Neural cell (in vitro differentiated cells): ENCODE measurements around the gene NEK10. TPM values are rescaled to one million over a fixed set of nuclear protein-coding genes. Genes with fewer than 3 reads are reported as not detected.

ENCODE experiments used
- H2AFZ ChIP-seq: fragments of 200-600, 300-800 bp; sonication (generic), shearing (Covaris generic); 2 replicates; pipeline ENCODE4 v1.6.0; 2014; ENCODE audit warnings: low read depth, mild to moderate bottlenecking, antibody characterized with exemption, low read length, moderate library complexity
- H3F3A ChIP-seq: fragments of 200-600 bp; shearing (Covaris generic); 2 replicates; pipeline ENCODE4 v1.6.1; 2016; ENCODE audit warnings: mild to moderate bottlenecking, moderate library complexity, mixed read lengths, antibody characterized with exemption, low read length; ENCODE audit not compliant: insufficient read depth, poor library complexity, severe bottlenecking
- H3K27ac ChIP-seq: fragments of 200-600, 300-800 bp; sonication (generic), shearing (Covaris generic); 2 replicates; pipeline ENCODE4 v1.5.1; 2014; ENCODE audit warnings: mild to moderate bottlenecking, low read length, moderate library complexity
- H3K27me3 ChIP-seq: fragments of 300-800, 200-600 bp; sonication (generic), shearing (Covaris generic); 2 replicates; pipeline ENCODE4 v1.6.0; 2014; ENCODE audit warnings: mild to moderate bottlenecking, low read depth, low read length, moderate library complexity; ENCODE audit not compliant: insufficient read depth
- H3K36me3 ChIP-seq: fragments of 300-800, 200-600 bp; sonication (generic), shearing (Covaris generic); 2 replicates; pipeline ENCODE4 v1.5.1; 2014; ENCODE audit warnings: mild to moderate bottlenecking, antibody characterized with exemption, low read length, moderate library complexity; ENCODE audit not compliant: insufficient read depth
- H3K4me2 ChIP-seq: fragments of 300-800, 200-600 bp; sonication (generic), shearing (Covaris generic); 2 replicates; pipeline ENCODE4 v1.6.0; 2014; ENCODE audit warnings: mild to moderate bottlenecking, low read length
- H3K4me3 ChIP-seq: fragments of 300-800, 200-600 bp; sonication (generic), shearing (Covaris generic); 2 replicates; pipeline ENCODE4 v1.5.1; 2014; ENCODE audit warnings: mild to moderate bottlenecking, low read length, moderate library complexity
- H3K79me2 ChIP-seq: fragments of 200-600 bp; shearing (Covaris generic); replicated peaks from 2 replicates; pipeline ENCODE4 v1.6.0; 2014; ENCODE audit warnings: mild to moderate bottlenecking, low read length, moderate library complexity; ENCODE audit not compliant: insufficient read depth
- H3K9ac ChIP-seq: fragments of 300-800, 200-600 bp; sonication (generic), shearing (Covaris generic); 2 replicates; pipeline ENCODE4 v1.6.1; 2016; ENCODE audit warnings: mild to moderate bottlenecking, low read length, mixed read lengths
- H3K9me2 ChIP-seq: fragments of 200-600 bp; shearing (Covaris generic); 2 replicates; pipeline ENCODE4 v1.6.1; 2016; ENCODE audit warnings: mild to moderate bottlenecking, low read length, mixed read lengths; ENCODE audit not compliant: insufficient read depth
- H3K9me3 ChIP-seq: fragments of 200-600, 300-800 bp; sonication (generic), shearing (Covaris generic); 2 replicates; pipeline ENCODE4 v1.6.1; 2016; ENCODE audit warnings: mild to moderate bottlenecking, mixed run types, low read length, moderate library complexity, mixed read lengths
- H4K20me1 ChIP-seq: fragments of 200-600 bp; shearing (Covaris generic); 2 replicates; pipeline ENCODE4 v1.6.1; 2016; ENCODE audit warnings: mild to moderate bottlenecking, mixed run types; ENCODE audit not compliant: insufficient read depth
- EP300 ChIP-seq: fragments of 450-650 bp; conservative IDR thresholded peaks from 2 replicates; pipeline ENCODE4 v1.6.1; 2014; ENCODE audit warnings: antibody characterized with exemption, mild to moderate bottlenecking, moderate library complexity; ENCODE audit not compliant: poor library complexity, severe bottlenecking
- EZH2 ChIP-seq: fragments of 200-600, 300-800 bp; shearing (Covaris generic), sonication (generic); IDR thresholded peaks from 2 replicates; pipeline ENCODE4 v1.6.1; 2014; ENCODE audit warnings: antibody characterized with exemption, low read length, borderline replicate concordance, mild to moderate bottlenecking; ENCODE audit not compliant: insufficient read depth, poor library complexity, severe bottlenecking
- MXI1 ChIP-seq: fragments of 450-650 bp; conservative IDR thresholded peaks from 2 replicates; pipeline ENCODE4 v1.6.1; 2014; ENCODE audit warnings: antibody characterized with exemption, mild to moderate bottlenecking; ENCODE audit not compliant: poor library complexity, severe bottlenecking
- POLR2AphosphoS5 ChIP-seq: IDR thresholded peaks from 2 replicates; pipeline ENCODE4 v1.6.1; 2012
- RAD21 ChIP-seq: fragments of 450-650 bp; conservative IDR thresholded peaks from 2 replicates; pipeline ENCODE4 v1.6.1; 2014; ENCODE audit warnings: antibody characterized with exemption, mild to moderate bottlenecking, moderate library complexity
- SMC3 ChIP-seq: fragments of 450-650 bp; conservative IDR thresholded peaks from 2 replicates; pipeline ENCODE4 v1.6.1; 2014; ENCODE audit warnings: antibody characterized with exemption, mild to moderate bottlenecking, moderate library complexity; ENCODE audit not compliant: poor library complexity
- TAF1 ChIP-seq: IDR thresholded peaks from 2 replicates; pipeline ENCODE4 v1.6.1; 2012; ENCODE audit warnings: low read depth
- polyA plus RNA-seq: library from polyadenylated mRNA; depleted of rRNA; stranded (reverse); fragments of >200 nt; gene quantifications from 2 replicates; pipeline ENCODE4 v1.2.3, GENCODE V29; 2014
- TF ChIP-seq, protein P1 (sequence below): fragments of 450-650 bp; IDR thresholded peaks from 2 replicates; pipeline ENCODE4 v1.5.1; 2014; ENCODE audit warnings: antibody characterized with exemption, mild to moderate bottlenecking, moderate library complexity; ENCODE audit not compliant: poor library complexity, severe bottlenecking
- TF ChIP-seq, protein P2 (sequence below): IDR thresholded peaks from 2 replicates; pipeline ENCODE4 v1.6.1; 2012; ENCODE audit warnings: borderline replicate concordance

The NEK10 gene
- polyA plus RNA-seq, 1 donor from 2014 or later, result 17.6 TPM

DNA sequence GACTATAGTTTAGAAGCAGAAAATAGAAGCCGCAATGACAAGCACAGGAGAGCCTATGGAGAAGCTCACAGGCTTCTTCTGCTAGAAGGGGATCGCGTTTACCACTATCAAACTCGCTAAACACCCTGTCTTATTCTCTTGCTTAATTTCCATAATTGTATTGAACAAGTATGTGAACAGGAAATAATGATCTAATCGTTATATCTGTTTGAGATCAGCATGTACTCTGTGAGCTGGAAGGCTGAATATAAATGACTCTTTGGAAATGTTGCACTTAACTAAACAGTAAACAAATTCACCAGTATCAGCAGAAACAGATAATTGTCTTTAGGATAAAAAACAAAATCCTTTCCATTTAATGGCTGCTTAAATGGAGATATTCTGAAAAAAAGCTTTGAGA is 15.0 kb downstream of the NEK10 start:
- no peaks in the 10 kb centered on the region for H3F3A ChIP-seq
- H3K27me3 ChIP-seq, result no peaks in the 10 kb centered on the region
- no peak overlapping the region for H3K9ac ChIP-seq
- no peak overlapping the region for H2AFZ ChIP-seq
- no peak for TF ChIP-seq MXI1
- TF ChIP-seq, protein P1, sequence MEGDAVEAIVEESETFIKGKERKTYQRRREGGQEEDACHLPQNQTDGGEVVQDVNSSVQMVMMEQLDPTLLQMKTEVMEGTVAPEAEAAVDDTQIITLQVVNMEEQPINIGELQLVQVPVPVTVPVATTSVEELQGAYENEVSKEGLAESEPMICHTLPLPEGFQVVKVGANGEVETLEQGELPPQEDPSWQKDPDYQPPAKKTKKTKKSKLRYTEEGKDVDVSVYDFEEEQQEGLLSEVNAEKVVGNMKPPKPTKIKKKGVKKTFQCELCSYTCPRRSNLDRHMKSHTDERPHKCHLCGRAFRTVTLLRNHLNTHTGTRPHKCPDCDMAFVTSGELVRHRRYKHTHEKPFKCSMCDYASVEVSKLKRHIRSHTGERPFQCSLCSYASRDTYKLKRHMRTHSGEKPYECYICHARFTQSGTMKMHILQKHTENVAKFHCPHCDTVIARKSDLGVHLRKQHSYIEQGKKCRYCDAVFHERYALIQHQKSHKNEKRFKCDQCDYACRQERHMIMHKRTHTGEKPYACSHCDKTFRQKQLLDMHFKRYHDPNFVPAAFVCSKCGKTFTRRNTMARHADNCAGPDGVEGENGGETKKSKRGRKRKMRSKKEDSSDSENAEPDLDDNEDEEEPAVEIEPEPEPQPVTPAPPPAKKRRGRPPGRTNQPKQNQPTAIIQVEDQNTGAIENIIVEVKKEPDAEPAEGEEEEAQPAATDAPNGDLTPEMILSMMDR, result no peak
- TF ChIP-seq POLR2AphosphoS5, result no peak
- TF ChIP-seq EP300, result no peak
- TF ChIP-seq, protein P2, sequence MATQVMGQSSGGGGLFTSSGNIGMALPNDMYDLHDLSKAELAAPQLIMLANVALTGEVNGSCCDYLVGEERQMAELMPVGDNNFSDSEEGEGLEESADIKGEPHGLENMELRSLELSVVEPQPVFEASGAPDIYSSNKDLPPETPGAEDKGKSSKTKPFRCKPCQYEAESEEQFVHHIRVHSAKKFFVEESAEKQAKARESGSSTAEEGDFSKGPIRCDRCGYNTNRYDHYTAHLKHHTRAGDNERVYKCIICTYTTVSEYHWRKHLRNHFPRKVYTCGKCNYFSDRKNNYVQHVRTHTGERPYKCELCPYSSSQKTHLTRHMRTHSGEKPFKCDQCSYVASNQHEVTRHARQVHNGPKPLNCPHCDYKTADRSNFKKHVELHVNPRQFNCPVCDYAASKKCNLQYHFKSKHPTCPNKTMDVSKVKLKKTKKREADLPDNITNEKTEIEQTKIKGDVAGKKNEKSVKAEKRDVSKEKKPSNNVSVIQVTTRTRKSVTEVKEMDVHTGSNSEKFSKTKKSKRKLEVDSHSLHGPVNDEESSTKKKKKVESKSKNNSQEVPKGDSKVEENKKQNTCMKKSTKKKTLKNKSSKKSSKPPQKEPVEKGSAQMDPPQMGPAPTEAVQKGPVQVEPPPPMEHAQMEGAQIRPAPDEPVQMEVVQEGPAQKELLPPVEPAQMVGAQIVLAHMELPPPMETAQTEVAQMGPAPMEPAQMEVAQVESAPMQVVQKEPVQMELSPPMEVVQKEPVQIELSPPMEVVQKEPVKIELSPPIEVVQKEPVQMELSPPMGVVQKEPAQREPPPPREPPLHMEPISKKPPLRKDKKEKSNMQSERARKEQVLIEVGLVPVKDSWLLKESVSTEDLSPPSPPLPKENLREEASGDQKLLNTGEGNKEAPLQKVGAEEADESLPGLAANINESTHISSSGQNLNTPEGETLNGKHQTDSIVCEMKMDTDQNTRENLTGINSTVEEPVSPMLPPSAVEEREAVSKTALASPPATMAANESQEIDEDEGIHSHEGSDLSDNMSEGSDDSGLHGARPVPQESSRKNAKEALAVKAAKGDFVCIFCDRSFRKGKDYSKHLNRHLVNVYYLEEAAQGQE, result no peak
- no peak for TF ChIP-seq SMC3
- TF ChIP-seq EZH2, result no peak
- no peak for TF ChIP-seq RAD21
- TF ChIP-seq TAF1, result no peak
- H3K4me3 ChIP-seq, result no peak overlapping the region
- H3K27ac ChIP-seq, result no peak overlapping the region
- no peaks in the 10 kb centered on the region for H3K9me3 ChIP-seq
- H3K79me2 ChIP-seq, result no peaks in the 10 kb centered on the region
- no peaks in the 10 kb centered on the region for H3K9me2 ChIP-seq
- no peaks in the 10 kb centered on the region for H3K36me3 ChIP-seq
- no peak overlapping the region for H3K4me2 ChIP-seq
- H4K20me1 ChIP-seq, result no peaks in the 10 kb centered on the region

DNA sequence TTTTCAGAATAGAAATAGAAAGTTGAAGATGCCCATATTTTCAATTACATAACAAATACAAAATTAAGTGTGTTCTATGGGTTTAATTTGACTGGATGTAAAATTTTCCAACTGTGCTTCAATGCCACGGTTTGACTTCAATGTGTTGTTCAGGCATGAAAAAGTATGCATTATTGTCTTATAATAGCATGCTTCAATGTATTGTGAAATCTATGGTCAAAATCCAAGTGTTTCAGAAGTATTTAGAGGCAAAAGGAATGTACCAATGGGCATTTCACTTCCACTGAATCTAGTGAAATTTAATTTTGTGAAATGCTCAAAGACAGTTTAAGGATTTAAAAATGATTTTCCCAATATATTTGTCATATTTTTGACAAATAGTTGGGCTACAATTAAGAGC is 16.0 kb downstream of the NEK10 start:
- Histone ChIP-seq H3K9me3 (no peaks in the 10 kb centered on the region), H2AFZ (no peak overlapping the region), H3K4me2 (no peak overlapping the region), H3K27ac (no peak overlapping the region), H3K9ac (no peak overlapping the region), H3K36me3 (no peaks in the 10 kb centered on the region), H3K27me3 (no peaks in the 10 kb centered on the region), H3K4me3 (no peak overlapping the region), H3K79me2 (no peaks in the 10 kb centered on the region), H3K9me2 (no peaks in the 10 kb centered on the region), H3F3A (no peaks in the 10 kb centered on the region), H4K20me1 (no peaks in the 10 kb centered on the region)
- TF ChIP-seq EP300, result no peak
- TF ChIP-seq, protein P2, result no peak
- TF ChIP-seq MXI1, result no peak
- no peak for TF ChIP-seq RAD21
- TF ChIP-seq SMC3, result no peak
- TF ChIP-seq EZH2, result no peak
